ENCODE measurements around the gene FBXL19.
A peak's percentile ranks its signal among the peaks of the same experiment; 100 is the strongest.
"Not testable (repeated sequence)": the region's sequence is repeated elsewhere in the genome, so short reads cannot be mapped to it uniquely, and the experiment has no call there.

Gene FBXL19

GRCh38 chr16:30923554-30924075, at the start of gene FBXL19:
Gene FBXL19 (plus strand): TSS chr16:30923572. CDS start chr16:30925755, 2,183 bp downstream.
- no peak for DNase-seq

- DNase-seq = peak; percentile 9
Observed at GRCh38 chr16:30874244-30874820, 49.0 kb upstream of the FBXL19 start.

DNA sequence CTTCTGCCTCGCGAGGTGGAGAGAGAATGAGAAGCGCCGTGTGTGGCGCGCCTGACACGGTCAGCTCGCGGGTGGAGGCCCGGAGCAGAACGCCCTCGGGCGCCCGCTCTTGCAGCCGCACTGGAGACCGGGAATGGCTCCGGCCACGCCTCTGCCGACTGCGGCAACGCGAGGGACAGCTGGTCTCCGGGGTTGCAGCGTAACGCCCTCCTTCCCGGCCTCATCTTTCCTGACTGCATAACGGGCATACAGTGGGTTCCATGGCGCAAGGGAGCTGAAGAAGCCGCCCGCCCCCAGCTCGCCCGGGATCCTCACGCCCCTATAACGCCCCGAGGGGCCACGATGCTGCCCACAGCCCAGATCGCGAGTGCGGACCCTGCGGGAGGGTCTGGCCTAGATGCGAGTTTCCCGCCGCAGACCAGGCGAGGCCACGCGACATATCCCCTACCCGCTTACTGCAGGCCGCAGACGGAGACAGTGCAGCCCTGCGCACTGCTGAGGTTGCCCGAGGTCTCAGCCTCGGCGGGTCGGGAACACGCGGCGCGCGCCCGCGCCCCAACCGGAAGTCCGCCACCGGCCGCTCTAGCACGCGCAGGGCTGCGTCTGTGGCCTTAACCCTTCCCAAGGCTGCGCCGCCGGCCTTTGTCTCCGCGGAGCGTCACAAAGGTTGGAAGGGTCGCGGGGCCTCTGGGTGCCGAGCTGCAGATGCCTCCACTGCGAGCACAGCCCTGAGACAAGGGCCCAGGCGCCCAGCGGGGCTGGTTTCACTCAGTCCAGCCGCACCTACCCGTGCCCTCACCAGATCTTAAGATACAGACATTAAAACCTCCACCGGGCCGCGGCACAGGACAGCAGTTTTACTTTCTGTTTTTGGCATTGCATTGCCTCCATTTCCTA, 48.3 kb upstream of the FBXL19 start:
- DNase-seq = peak; percentile 89

- peak; percentile 60 for DNase-seq
Observed at GRCh38 chr16:30875871-30876801, 47.2 kb upstream of the FBXL19 start.

DNA sequence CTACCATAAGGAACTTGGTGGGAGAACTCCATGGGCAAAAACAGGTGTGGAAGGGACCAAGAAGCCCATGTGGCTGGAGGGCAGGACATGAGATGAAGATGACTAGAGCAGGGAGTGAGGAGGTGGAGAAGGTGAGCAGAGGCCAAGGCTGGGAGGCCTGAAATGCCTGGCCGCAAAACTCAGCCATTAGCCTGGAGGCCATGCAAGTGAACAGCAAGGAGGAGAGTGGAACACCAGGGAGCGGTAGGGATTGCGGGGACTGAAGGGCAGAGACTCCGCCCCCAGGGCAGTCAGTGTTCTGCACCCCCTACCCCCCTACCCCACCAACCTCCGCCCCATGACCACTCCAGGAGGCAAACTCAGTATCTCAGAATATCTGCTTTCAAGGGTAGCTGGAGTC, 46.5 kb upstream of the FBXL19 start:
- no peak for DNase-seq

GRCh38 chr16:30882429-30883310, 40.7 kb upstream of the FBXL19 start:
- no peak for DNase-seq

DNA sequence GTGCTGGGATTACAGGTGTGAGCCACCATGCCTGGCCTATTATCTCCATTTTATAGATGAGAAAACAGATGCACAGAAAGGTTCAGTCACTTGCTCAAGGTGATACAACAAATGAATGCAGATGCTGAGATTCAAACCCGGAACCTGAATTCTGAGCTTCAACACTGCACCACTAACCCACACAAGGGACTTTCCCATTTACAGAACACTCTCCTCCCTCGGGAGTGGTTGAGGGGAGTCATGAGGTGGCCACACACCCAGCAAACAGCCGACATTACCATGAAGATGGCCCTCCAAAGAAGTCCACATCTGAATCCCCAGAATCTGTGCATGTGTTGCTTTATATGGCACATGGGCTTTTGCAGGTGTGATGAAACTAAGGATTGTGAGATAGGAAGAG, 38.6 kb upstream of the FBXL19 start:
- no peak for DNase-seq

DNA sequence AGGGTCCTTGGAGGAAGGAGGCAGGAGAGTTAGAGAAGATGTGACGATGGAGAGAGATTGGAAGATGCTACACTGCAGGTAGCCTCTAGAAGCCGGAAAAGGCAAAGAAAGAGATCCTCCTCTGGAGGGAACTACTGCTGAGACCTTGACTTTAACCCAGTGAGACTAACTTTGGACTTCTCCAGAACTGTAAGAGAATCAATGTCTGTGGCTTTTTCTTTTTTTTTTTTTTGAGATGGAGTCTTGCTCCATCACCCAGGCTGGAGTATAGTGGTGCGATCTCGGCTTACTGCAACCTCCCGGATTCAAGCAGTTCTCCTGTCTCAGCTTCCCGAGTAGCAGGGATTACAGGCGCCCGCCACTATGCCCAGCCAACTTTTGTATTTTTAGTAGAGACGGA, 38.2 kb upstream of the FBXL19 start:
- no peak for DNase-seq

DNA sequence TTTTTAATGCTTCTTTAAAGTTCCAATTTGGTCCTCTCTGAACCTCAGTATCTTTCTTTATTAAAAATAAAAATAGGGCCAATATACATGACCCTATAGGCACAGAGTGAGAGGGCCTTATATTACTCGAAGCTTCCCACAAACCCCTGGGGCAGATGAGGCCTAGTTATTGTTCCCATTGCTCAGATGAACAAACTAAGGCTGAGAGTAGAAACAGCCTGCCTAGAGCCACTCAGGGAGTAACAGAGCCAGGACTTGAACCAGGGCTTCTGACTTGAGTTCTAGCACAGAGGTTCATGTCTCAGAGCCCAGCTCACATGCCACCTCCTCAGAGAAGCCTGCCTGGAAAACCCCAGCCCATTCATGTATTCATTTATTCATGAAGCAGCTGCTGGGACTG, 37.2 kb upstream of the FBXL19 start:
- no peak for DNase-seq

- DNase-seq = no peak
Observed at GRCh38 chr16:30887927-30888326, 35.4 kb upstream of the FBXL19 start.

- no peak for DNase-seq
Observed at GRCh38 chr16:30888856-30889499, 34.4 kb upstream of the FBXL19 start.

- no peak for DNase-seq
Observed at GRCh38 chr16:30889721-30890120, 33.7 kb upstream of the FBXL19 start.

- DNase-seq = not testable (repeated sequence)
Observed at GRCh38 chr16:30891043-30891823, 32.1 kb upstream of the FBXL19 start.

DNA sequence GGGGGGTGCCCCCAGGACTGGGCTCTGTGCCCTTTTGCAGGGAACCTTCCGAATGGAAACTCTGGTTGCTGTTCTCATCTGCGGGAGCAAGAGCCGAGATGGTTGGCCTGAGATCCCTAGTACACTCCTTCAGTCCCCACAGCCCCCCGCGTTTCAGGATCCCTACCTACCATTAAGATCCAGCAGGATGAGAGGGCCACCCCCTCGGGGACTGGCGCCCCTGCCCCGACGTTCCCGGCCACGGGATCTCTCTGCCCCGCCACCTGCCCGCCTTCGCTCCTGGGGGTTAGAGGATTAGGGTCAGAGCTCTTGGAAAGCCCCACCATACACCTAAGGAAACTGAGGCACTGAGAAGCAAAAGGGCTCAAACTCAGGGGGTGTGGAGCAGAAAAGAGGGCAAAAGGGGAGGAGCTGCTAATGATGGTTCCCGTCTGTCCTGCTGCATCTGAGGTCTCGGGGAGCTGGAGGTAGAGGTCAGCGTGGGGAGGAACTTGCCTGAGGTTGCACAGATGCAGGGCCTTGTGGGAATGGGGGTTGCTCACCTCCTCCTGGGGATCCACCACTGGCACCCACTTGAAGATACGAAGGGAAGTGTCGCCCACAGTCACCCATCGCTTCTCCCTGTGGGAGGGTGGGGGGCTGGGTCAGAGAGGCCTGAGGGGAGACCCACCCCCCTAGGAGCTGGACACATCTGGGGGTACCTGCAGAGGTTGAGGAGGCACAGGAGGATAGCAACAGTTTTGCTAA, 30.5 kb upstream of the FBXL19 start:
- DNase-seq = no peak

DNA sequence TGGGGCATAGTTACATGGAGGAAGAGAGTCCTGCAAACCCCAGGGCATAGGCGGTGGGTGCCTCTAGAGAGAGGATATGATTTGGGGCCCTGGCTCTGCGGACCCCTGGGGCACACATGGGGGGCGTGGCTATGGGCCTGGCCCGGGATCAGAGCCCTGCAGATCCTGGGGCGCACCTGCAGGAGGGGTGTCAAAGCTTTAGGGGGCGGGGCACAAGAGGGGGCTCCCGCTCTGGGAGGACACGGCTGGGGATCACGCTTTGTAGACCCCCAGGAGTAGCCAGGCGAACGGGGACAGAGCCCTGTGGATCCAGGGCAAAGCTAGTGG, 30.0 kb upstream of the FBXL19 start:
- peak; percentile 10 for DNase-seq

DNA sequence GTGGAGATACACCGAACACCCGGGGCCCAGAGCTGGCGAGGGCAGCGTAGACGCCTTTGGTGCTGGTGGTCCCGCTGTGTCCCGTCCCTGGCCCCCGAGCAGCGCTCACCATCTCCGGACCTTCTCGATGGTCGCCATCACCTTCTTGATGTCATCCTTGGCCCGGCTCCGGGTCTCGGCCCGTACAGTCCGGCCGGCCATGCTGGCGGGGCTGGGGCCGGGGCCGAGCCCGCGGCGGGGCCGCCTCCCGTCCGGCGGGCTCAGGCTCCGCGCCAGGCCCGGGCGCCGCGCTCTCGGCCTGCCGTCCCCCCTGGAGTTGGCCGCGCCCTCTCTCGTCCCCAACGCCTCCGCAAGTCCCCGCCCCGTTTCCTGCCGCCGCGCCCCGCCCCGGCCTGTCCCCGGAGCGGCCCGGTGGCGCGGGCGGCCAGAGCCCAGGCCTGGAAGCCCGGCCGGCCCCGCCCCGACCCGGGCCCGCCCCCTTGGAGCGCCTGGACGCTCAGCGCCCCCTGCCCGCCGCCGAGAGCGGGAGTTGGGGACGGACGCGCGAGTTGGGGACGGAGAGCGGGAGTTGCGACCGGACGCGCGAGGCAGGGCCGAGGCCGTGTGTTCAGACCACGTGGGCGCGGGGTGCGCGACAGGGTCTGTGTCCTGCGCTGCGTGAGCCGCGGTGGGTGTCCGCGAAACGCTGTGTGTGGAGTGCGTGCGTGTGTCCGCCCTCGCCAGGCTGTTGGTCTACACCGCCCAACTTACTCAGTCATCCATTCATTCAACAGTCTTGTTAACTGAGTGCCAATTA, 29.4 kb upstream of the FBXL19 start, which contains the start of gene BCL7C:
Gene BCL7C, minus strand, starts transcription at position 334 of the 796 bp plus-strand sequence. Its CDS starts 133 bp downstream, at position 201.
- peak; percentile 87 for DNase-seq

GRCh38 chr16:30894540-30895368, 28.6 kb upstream of the FBXL19 start:
- DNase-seq = peak; percentile 58

Data from hematopoietic multipotent progenitor cell treated with erythropoietin and hydrocortisone succinate and interleukin-3 and kit ligand, for 8 days (in vitro differentiated cells).